ENCODE results near the gene PDE1A.
A peak's percentile ranks its signal among the peaks of the same experiment; 100 is the strongest.

PDE1A gene

GRCh38 chr2:182113334-182113733 is 313.5 kb downstream of the PDE1A start:
- no peak for DNase-seq

- peak in 1 of 2 experiments; percentile 7 for DNase-seq
Observed at GRCh38 chr2:182110347-182110746, 316.5 kb downstream of the PDE1A start.

GRCh38 chr2:182103526-182103925 is 323.3 kb downstream of the PDE1A start:
- DNase-seq: no peak

DNA sequence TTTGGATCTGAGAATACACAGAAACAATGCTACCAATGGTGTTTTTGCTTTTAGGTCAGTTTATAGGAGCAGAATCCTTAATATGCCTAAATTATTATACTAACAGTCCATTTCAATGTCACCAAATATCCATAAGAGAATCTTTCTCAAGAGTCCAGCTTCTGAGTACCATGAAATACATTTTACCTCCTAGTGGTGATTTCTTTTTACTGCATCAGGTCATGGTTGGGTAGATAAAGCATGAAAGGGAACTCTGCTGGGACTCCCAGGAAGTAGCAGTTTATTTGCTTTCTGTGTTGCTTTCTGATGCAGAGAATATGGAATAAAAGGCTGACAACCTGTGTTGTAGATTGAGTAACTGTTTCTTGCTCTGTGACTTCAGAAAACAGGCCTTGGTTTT is 325.6 kb downstream of the PDE1A start:
- DNase-seq: peak; percentile 8 to 9

DNA sequence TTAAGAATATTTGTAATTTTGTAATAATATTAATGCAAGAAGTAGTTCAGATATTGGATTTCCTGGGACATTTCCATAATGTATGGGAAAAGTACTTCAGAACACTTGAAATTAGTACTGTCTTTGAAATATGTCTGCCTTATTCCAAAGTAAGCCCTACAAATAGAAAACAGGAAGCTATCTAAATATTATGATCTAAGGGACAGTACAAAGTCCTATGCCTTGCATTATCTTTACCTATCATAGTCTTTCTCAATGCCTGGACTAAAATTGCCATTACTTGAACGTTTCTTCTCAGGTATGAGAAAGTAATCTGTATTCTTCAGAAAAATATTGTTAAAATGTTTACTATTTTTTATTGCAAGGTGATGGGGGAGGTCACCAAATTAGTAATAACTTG is 328.2 kb downstream of the PDE1A start:
- DNase-seq: no peak

GRCh38 chr2:182097571-182098164 is 329.2 kb downstream of the PDE1A start:
- DNase-seq: peak in 1 of 2 experiments; percentile 5

DNA sequence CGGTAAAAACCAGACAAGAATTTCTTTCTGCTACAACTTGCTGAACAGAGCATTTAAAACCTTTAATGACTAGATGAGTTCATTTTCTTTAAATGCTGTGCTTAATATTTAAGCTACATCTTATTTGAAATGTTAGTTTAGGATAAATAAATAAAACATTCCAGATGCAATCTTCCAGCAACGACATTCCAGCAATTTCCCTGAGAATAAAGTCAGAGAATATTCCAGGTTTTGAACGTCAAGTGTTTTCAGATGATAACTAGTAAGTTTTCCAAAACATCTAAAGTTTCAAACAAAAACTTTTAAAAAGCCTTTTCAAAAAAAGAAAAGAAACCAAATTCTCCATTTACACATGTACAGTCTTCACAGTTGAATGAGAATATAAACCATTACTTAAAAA is 336.4 kb downstream of the PDE1A start:
- DNase-seq: no peak
